HEK293 (cell line): ENCODE measurements around the gene CAMK2B.

Experiments
- CTCF ChIA-PET: fragments of 350-600 bp; formaldehyde crosslinking; extraction: SDS; loops from one replicate; lab custom pipeline; 2021; ENCODE audit warnings: antibody characterized with exemption; lab: Yijun Ruan, JAX
- POLR2A ChIA-PET: fragments of 300-600 bp; formaldehyde crosslinking; extraction: SDS; loops from one replicate; lab custom pipeline; 2020; ENCODE audit warnings: antibody characterized with exemption, inconsistent platforms; lab: Yijun Ruan, JAX
- H3K27ac ChIP-seq: fragments of 200-500 bp; sonication (Bioruptor generic); 2 replicates; pipeline ENCODE4 v1.5.1; 2014; ENCODE audit warnings: low read depth, low read length, control low read depth, inconsistent platforms; ENCODE audit errors: extremely low read depth
- H3K36me3 ChIP-seq, 2 experiments: fragments of 200-500 bp in 1 of 2; sonication (Bioruptor generic) in 1 of 2; 1 replicate in 1 of 2; 2 replicates in 1 of 2; pipeline ENCODE4 v1.5.1; 2014 to 2017; ENCODE audit warnings: inconsistent platforms in 2 of 2, low read length in 2 of 2; ENCODE audit not compliant: control insufficient read depth in 2 of 2, insufficient read depth in 1 of 2
- H3K4me1 ChIP-seq: fragments of 200-500 bp; sonication (Bioruptor generic); 2 replicates; pipeline ENCODE4 v1.5.1; 2014; ENCODE audit warnings: mild to moderate bottlenecking, low read length, inconsistent platforms; ENCODE audit not compliant: control insufficient read depth, insufficient read depth
- H3K4me3 ChIP-seq: 2 replicates; pipeline ENCODE4 v1.5.1; 2011; ENCODE audit warnings: low read depth, mild to moderate bottlenecking, control low read depth, low read length, moderate library complexity
- H3K9me3 ChIP-seq: fragments of 200-500 bp; sonication (Bioruptor generic); 2 replicates; pipeline ENCODE4 v1.5.1; 2014; ENCODE audit warnings: low read depth, low read length, inconsistent platforms; ENCODE audit not compliant: control insufficient read depth, insufficient read depth
- GLI2 ChIP-seq: fragments of 450-650 bp; formaldehyde crosslinking; IDR thresholded peaks from 2 replicates; pipeline ENCODE4; 2017; ENCODE audit warnings: missing biosample characterization, missing genetic modification characterization, low read depth, borderline replicate concordance
- GLIS1 ChIP-seq: fragments of 450-650 bp; formaldehyde crosslinking; IDR thresholded peaks from 2 replicates; pipeline ENCODE4 v1.5.1; 2016; ENCODE audit warnings: missing biosample characterization, missing genetic modification characterization
- GLIS2 ChIP-seq: fragments of 450-650 bp; formaldehyde crosslinking; IDR thresholded peaks from 2 replicates; pipeline ENCODE4 v1.5.1; 2016; ENCODE audit warnings: missing biosample characterization, missing genetic modification characterization
- KLF9 ChIP-seq: fragments of 450-650 bp; formaldehyde crosslinking; IDR thresholded peaks from 2 replicates; pipeline ENCODE4 v1.5.1; 2016; ENCODE audit warnings: missing biosample characterization, missing genetic modification characterization, low read depth
- MEIS1 ChIP-seq: sonication (generic); formaldehyde crosslinking; IDR thresholded peaks from 2 replicates; pipeline ENCODE4 v1.8.1; 2022; ENCODE audit warnings: missing genetic modification reagents, mild to moderate bottlenecking, borderline replicate concordance
- MZF1 ChIP-seq: fragments of 450-650 bp; formaldehyde crosslinking; IDR thresholded peaks from 2 replicates; pipeline ENCODE4 v1.5.1; 2017; ENCODE audit warnings: missing biosample characterization, missing genetic modification characterization, borderline replicate concordance
- SCRT2 ChIP-seq: fragments of 450-650 bp; formaldehyde crosslinking; IDR thresholded peaks from 2 replicates; pipeline ENCODE4 v1.5.1; 2016; ENCODE audit warnings: missing biosample characterization, missing genetic modification characterization
- ZFHX2 ChIP-seq: fragments of 450-650 bp; formaldehyde crosslinking; conservative IDR thresholded peaks from 2 replicates; pipeline ENCODE4 v1.5.1; 2016; ENCODE audit warnings: missing biosample characterization, missing genetic modification characterization
- ZIC2 ChIP-seq: fragments of 450-650 bp; formaldehyde crosslinking; IDR thresholded peaks from 2 replicates; pipeline ENCODE4 v1.5.1; 2016; ENCODE audit warnings: missing biosample characterization, missing genetic modification characterization
- ZNF138 ChIP-seq: fragments of 450-650 bp; formaldehyde crosslinking; IDR thresholded peaks from 2 replicates; pipeline ENCODE4 v1.5.1; 2016; ENCODE audit warnings: missing biosample characterization, missing genetic modification characterization, borderline replicate concordance
- ZNF146 ChIP-seq: fragments of 450-650 bp; formaldehyde crosslinking; IDR thresholded peaks from 2 replicates; pipeline ENCODE4 v1.5.1; 2016; ENCODE audit warnings: missing biosample characterization, missing genetic modification characterization
- ZNF274 ChIP-seq, 2 experiments: fragments of 200-500 bp in 1 of 2; fragments of 450-650 bp in 1 of 2; sonication (Bioruptor generic) in 1 of 2; formaldehyde crosslinking in 1 of 2; IDR thresholded peaks; 2 replicates each; pipeline versions ENCODE4 v1.5.1 to v1.6.1; 2014 to 2016; ENCODE audit warnings: borderline replicate concordance in 1 of 2, inconsistent platforms in 1 of 2, low read length in 1 of 2, missing biosample characterization in 1 of 2, missing genetic modification characterization in 1 of 2
- ZNF423 ChIP-seq: fragments of 450-650 bp; formaldehyde crosslinking; IDR thresholded peaks from 2 replicates; pipeline ENCODE4 v1.5.1; 2016; ENCODE audit warnings: missing biosample characterization, missing genetic modification characterization
- ZNF555 ChIP-seq: fragments of 450-650 bp; formaldehyde crosslinking; conservative IDR thresholded peaks from 2 replicates; pipeline ENCODE4 v1.5.1; 2017; ENCODE audit warnings: missing biosample characterization, mild to moderate bottlenecking, missing genetic modification characterization, inconsistent platforms
- ZNF561 ChIP-seq: fragments of 450-650 bp; IDR thresholded peaks from 2 replicates; pipeline ENCODE4 v1.5.1; 2018; ENCODE audit warnings: missing biosample characterization, missing genetic modification characterization, borderline replicate concordance
- ZNF654 ChIP-seq: fragments of 450-650 bp; formaldehyde crosslinking; IDR thresholded peaks from 2 replicates; pipeline ENCODE4 v1.5.1; 2016; ENCODE audit warnings: low read depth, missing biosample characterization, missing genetic modification characterization
- ZNF670 ChIP-seq: fragments of 450-650 bp; formaldehyde crosslinking; IDR thresholded peaks from 2 replicates; pipeline ENCODE4 v1.5.1; 2016; ENCODE audit warnings: missing biosample characterization, missing genetic modification characterization, low read depth
- ZNF76 ChIP-seq: fragments of 450-650 bp; formaldehyde crosslinking; IDR thresholded peaks from 2 replicates; pipeline ENCODE4; 2016; ENCODE audit warnings: low read depth, missing biosample characterization, missing genetic modification characterization, borderline replicate concordance
- ZNF785 ChIP-seq: fragments of 450-650 bp; formaldehyde crosslinking; IDR thresholded peaks from 2 replicates; pipeline ENCODE4 v1.5.1; 2016; ENCODE audit warnings: missing biosample characterization, missing genetic modification characterization
- ZNF830 ChIP-seq: fragments of 450-650 bp; IDR thresholded peaks from 2 replicates; pipeline ENCODE4 v1.5.0; 2018; ENCODE audit warnings: missing biosample characterization, missing genetic modification characterization, low read depth, mild to moderate bottlenecking, moderate library complexity
- TF ChIP-seq, protein P1 (sequence below): fragments of 450-650 bp; formaldehyde crosslinking; IDR thresholded peaks from 2 replicates; pipeline ENCODE4 v1.5.1; 2017; ENCODE audit warnings: missing biosample characterization, missing genetic modification characterization
- TF ChIP-seq, protein P2 (sequence below): fragments of 450-650 bp; formaldehyde crosslinking; IDR thresholded peaks from 2 replicates; pipeline ENCODE4 v1.5.1; 2016; ENCODE audit warnings: missing biosample characterization, missing genetic modification characterization
- TF ChIP-seq, protein P3 (sequence below): fragments of 450-650 bp; formaldehyde crosslinking; IDR thresholded peaks from 2 replicates; pipeline ENCODE4 v1.5.1; 2016; ENCODE audit warnings: missing biosample characterization, missing genetic modification characterization
- TF ChIP-seq, protein P4 (sequence below): fragments of 450-650 bp; formaldehyde crosslinking; IDR thresholded peaks from 2 replicates; pipeline ENCODE4 v1.5.1; 2016; ENCODE audit warnings: missing biosample characterization, missing genetic modification characterization, borderline replicate concordance

The CAMK2B gene

DNA sequence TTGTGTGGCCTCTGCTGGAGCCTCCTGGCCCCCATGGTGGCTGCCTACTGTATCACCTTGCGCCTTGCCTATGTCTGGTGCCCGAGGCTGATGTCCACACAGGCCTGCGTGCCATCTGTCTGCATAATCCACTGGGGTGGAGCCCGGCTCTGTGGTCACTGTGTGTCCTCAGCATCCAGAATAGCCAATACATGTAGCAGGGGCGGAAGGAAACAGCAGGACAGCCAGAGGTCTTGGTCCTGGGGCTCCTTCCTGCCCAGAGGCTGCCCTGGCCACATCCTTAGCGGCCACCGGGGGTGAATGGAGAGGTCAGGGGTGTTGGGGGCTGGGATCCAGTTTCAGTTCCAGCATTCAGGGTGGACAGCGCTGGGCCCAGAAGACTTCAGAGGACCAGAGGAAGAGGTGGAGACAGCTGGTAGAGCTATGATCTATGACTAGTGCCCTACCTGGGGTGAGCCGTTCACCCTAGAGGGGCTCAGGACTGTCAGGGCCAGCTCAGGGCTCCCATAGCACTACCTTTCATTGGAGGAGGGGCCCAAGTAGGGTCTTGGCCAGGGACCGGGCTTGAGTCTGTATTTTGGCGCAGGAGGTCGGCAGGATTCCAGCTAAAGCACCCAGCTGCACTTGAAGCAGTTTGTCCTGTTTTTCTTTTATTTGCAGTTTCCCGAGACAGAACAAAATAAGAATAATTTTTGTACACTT is 108.7 kb downstream of the CAMK2B start:
- H3K36me3 ChIP-seq: peaks cover 0 to 18% of the 10 kb centered on the region in 2 experiments; a peak in 1 of 3 replicates
- ChIA-PET CTCF (no interaction called here), POLR2A (no interaction called here)
- H3K4me1 ChIP-seq: no peaks in the 10 kb centered on the region
- no peak overlapping the region for H3K4me3 ChIP-seq
- no peak for TF ChIP-seq MZF1 (tag by site-specific recombination)
- no peak for TF ChIP-seq ZNF138 (tag by site-specific recombination)
- no peak for TF ChIP-seq ZNF555 (tag by site-specific recombination)
- TF ChIP-seq ZNF830 (tag by site-specific recombination): no peak
- no peak for TF ChIP-seq ZNF785
- TF ChIP-seq, protein P1, sequence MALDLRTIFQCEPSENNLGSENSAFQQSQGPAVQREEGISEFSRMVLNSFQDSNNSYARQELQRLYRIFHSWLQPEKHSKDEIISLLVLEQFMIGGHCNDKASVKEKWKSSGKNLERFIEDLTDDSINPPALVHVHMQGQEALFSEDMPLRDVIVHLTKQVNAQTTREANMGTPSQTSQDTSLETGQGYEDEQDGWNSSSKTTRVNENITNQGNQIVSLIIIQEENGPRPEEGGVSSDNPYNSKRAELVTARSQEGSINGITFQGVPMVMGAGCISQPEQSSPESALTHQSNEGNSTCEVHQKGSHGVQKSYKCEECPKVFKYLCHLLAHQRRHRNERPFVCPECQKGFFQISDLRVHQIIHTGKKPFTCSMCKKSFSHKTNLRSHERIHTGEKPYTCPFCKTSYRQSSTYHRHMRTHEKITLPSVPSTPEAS (tag by site-specific recombination): no peak
- no peak for TF ChIP-seq ZNF654 (tag by site-specific recombination)
- TF ChIP-seq ZNF561 (tag by site-specific recombination): no peak
- TF ChIP-seq, all 188 proteins: peak for 0
- H3K27ac ChIP-seq: no peak overlapping the region
- no peaks in the 10 kb centered on the region for H3K9me3 ChIP-seq

DNA sequence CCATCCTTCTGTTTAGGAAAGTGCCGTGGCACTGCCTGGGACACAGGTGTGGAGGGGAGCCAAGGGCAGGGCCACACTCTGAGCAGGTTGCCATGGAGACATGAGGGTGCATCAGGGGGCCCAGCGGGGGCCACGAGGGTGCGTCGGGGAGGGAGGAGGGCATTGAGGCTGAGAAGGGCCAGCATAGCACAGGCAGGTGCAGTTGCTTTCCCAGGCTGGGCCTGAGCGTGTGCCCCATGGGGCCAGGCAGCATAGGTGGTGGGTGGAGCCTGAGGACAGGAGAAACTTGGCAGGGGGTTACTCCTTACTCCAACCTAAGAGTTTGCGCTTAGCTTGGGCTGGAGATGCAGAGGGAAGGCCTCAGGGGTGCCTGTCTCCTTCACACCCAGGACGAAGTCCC is 109.4 kb downstream of the CAMK2B start:
- POLR2A ChIA-PET: no interaction called here
- H3K36me3 ChIP-seq: peaks cover 0 to 24% of the 10 kb centered on the region in 2 experiments; a peak in 1 of 3 replicates
- TF ChIP-seq GLIS1 (peak; percentile 86), ZIC2 (tag by site-specific recombination) (peak; percentile 46), ZNF274 (IDR thresholded peaks at IDR 0.05; ENCODE audit: low read length) (no peak), ZNF274 (tag by site-specific recombination; IDR thresholded peaks at IDR 0.05; ENCODE audit: borderline replicate concordance) (no peak), GLIS2 (tag by site-specific recombination) (peak; percentile 62), GLI2 (tag by site-specific recombination) (no peak), KLF9 (tag by site-specific recombination) (no peak), ZNF670 (no peak), MEIS1 (CRISPR knock-in tag) (no peak), ZFHX2 (no peak), ZNF76 (tag by site-specific recombination) (no peak), SCRT2 (no peak), ZNF423 (no peak), ZNF146 (tag by site-specific recombination) (no peak)
- TF ChIP-seq, protein P2, sequence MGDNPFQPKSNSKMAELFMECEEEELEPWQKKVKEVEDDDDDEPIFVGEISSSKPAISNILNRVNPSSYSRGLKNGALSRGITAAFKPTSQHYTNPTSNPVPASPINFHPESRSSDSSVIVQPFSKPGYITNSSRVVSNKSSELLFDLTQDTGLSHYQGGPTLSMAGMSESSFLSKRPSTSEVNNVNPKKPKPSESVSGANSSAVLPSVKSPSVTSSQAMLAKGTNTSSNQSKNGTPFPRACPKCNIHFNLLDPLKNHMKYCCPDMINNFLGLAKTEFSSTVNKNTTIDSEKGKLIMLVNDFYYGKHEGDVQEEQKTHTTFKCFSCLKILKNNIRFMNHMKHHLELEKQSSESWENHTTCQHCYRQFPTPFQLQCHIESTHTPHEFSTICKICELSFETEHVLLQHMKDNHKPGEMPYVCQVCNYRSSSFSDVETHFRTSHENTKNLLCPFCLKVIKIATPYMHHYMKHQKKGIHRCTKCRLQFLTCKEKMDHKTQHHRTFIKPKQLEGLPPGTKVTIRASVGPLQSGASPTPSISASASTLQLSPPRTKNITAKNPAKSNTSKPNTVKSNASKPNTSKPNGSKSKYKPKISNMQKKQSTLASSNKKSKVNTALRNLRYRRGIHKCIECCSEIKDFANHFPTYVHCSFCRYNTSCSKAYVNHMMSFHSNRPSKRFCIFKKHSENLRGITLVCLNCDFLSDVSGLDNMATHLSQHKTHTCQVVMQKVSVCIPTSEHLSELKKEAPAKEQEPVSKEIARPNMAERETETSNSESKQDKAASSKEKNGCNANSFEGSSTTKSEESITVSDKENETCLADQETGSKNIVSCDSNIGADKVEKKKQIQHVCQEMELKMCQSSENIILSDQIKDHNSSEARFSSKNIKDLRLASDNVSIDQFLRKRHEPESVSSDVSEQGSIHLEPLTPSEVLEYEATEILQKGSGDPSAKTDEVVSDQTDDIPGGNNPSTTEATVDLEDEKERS (tag by site-specific recombination): no peak
- TF ChIP-seq, protein P3, sequence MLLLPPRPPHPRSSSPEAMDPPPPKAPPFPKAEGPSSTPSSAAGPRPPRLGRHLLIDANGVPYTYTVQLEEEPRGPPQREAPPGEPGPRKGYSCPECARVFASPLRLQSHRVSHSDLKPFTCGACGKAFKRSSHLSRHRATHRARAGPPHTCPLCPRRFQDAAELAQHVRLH (tag by site-specific recombination): no peak
- TF ChIP-seq, protein P4, sequence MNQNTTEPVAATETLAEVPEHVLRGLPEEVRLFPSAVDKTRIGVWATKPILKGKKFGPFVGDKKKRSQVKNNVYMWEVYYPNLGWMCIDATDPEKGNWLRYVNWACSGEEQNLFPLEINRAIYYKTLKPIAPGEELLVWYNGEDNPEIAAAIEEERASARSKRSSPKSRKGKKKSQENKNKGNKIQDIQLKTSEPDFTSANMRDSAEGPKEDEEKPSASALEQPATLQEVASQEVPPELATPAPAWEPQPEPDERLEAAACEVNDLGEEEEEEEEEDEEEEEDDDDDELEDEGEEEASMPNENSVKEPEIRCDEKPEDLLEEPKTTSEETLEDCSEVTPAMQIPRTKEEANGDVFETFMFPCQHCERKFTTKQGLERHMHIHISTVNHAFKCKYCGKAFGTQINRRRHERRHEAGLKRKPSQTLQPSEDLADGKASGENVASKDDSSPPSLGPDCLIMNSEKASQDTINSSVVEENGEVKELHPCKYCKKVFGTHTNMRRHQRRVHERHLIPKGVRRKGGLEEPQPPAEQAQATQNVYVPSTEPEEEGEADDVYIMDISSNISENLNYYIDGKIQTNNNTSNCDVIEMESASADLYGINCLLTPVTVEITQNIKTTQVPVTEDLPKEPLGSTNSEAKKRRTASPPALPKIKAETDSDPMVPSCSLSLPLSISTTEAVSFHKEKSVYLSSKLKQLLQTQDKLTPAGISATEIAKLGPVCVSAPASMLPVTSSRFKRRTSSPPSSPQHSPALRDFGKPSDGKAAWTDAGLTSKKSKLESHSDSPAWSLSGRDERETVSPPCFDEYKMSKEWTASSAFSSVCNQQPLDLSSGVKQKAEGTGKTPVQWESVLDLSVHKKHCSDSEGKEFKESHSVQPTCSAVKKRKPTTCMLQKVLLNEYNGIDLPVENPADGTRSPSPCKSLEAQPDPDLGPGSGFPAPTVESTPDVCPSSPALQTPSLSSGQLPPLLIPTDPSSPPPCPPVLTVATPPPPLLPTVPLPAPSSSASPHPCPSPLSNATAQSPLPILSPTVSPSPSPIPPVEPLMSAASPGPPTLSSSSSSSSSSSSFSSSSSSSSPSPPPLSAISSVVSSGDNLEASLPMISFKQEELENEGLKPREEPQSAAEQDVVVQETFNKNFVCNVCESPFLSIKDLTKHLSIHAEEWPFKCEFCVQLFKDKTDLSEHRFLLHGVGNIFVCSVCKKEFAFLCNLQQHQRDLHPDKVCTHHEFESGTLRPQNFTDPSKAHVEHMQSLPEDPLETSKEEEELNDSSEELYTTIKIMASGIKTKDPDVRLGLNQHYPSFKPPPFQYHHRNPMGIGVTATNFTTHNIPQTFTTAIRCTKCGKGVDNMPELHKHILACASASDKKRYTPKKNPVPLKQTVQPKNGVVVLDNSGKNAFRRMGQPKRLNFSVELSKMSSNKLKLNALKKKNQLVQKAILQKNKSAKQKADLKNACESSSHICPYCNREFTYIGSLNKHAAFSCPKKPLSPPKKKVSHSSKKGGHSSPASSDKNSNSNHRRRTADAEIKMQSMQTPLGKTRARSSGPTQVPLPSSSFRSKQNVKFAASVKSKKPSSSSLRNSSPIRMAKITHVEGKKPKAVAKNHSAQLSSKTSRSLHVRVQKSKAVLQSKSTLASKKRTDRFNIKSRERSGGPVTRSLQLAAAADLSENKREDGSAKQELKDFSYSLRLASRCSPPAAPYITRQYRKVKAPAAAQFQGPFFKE: no peak

More for the DNA sequence above, 109.4 kb downstream of the CAMK2B start:
- no peak overlapping the region for H3K4me3 ChIP-seq
- CTCF ChIA-PET: interaction anchor here (0.7 kb wide), 1 partner anchor 10 kb away, joined by 3 read pairs; no protein-coding TSS in a partner anchor
- H3K9me3 ChIP-seq: no peaks in the 10 kb centered on the region
- no peaks in the 10 kb centered on the region for H3K4me1 ChIP-seq
- H3K27ac ChIP-seq: no peak overlapping the region
